Measurements from ENCODE around the gene SMPDL3A. TPM values are rescaled to one million over a fixed set of nuclear protein-coding genes. Genes with fewer than 3 reads are reported as not detected.
"Not testable (repeated sequence)": the region's sequence is repeated elsewhere in the genome, so short reads cannot be mapped to it uniquely, and the experiment has no call there.

The SMPDL3A gene, protein sequence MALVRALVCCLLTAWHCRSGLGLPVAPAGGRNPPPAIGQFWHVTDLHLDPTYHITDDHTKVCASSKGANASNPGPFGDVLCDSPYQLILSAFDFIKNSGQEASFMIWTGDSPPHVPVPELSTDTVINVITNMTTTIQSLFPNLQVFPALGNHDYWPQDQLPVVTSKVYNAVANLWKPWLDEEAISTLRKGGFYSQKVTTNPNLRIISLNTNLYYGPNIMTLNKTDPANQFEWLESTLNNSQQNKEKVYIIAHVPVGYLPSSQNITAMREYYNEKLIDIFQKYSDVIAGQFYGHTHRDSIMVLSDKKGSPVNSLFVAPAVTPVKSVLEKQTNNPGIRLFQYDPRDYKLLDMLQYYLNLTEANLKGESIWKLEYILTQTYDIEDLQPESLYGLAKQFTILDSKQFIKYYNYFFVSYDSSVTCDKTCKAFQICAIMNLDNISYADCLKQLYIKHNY
- total RNA-seq (1 to 10 TPM; 3.5 to 9.3 (median 5.8) TPM), polyA plus RNA-seq (10 to 100 TPM in 1 of 2 donors, 1 to 10 TPM in 1; 9.1 to 14.1 TPM)
- long read RNA-seq, donor 1, transcript SMPDL3A-201 (8 exons, 1,851 nt) = major isoform, 12 of 29 reads
- long read RNA-seq, donor 1, partial matches to known transcripts = 2 of 29 reads
- long read RNA-seq, donor 1, other reads (novel, unspliced or antisense) = 12 of 29 reads
- long read RNA-seq, donor 2, partial matches to known transcripts = 0 of 7 reads
- long read RNA-seq, donor 2, other reads (novel, unspliced or antisense) = 0 of 7 reads
- long read RNA-seq, donor 3, partial matches to known transcripts = 0 of 2 reads
- long read RNA-seq, donor 3, other reads (novel, unspliced or antisense) = 0 of 2 reads

DNA sequence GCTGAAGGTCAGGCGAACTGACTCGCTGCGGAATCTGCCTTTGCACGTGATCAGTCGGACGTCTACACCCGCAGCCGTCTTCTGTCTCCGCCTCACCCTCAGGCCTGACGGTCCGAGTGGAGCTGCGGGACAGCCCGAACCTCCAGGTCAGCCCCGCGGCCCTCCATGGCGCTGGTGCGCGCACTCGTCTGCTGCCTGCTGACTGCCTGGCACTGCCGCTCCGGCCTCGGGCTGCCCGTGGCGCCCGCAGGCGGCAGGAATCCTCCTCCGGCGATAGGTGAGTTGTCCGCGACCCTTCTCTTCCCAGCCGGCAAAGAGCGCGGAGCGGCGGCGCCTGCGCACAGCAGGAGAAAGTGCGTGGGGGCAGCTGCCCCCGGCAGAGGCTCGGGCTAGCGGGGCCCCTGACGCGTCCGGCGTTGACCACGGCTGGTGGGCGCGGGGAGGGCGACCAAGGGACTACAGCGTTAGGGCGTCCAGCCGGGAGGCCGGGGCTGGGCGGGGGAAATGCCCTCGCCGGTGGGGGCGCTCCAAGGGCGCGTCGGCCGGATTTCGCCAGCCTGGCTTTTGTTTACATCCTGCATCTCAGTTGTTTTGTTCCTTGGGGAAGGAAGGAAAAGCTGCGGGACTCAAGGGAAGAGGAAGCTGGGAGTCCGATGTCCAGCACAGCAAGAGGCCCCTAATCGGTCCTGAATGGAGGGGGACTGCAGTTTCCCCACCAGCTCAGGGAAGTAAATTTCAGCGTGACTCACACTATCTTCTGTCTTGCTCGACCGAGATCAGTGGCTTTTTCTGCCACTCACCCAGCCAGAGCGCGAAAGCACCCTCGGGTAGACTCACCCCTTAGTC is at the start of gene SMPDL3A:
Gene SMPDL3A (plus strand): TSS at position 77 of the 846 bp plus-strand sequence. CDS start 89 bp downstream, at position 166.
- Histone ChIP-seq H3K27me3 (no peaks in the 10 kb centered on the region), H3K4me1 (ENCODE audit: insufficient read depth) (peaks cover 2% of the 10 kb centered on the region), H3K9me3 (no peaks in the 10 kb centered on the region), H3K27ac (peak within 1 kb of the TSS; percentile 95 to 97), H3K36me3 (no peaks in the 10 kb centered on the region), H3K4me3 (peak within 1 kb of the TSS; percentile 73)
- DNase-seq = peak; percentile 74 to 86 (median 79)
- WGBS, 3 donors = 0% methylated on average over 38 to 71 of the region's 71 CpGs
- intact Hi-C loops (cut with DNase I) = no loop called here
- TF ChIP-seq EP300 (IDR thresholded peaks at IDR 0.05) (no peak), POLR2A (IDR thresholded peaks at IDR 0.05) (peak; percentile 47)
- TF ChIP-seq, protein P1, sequence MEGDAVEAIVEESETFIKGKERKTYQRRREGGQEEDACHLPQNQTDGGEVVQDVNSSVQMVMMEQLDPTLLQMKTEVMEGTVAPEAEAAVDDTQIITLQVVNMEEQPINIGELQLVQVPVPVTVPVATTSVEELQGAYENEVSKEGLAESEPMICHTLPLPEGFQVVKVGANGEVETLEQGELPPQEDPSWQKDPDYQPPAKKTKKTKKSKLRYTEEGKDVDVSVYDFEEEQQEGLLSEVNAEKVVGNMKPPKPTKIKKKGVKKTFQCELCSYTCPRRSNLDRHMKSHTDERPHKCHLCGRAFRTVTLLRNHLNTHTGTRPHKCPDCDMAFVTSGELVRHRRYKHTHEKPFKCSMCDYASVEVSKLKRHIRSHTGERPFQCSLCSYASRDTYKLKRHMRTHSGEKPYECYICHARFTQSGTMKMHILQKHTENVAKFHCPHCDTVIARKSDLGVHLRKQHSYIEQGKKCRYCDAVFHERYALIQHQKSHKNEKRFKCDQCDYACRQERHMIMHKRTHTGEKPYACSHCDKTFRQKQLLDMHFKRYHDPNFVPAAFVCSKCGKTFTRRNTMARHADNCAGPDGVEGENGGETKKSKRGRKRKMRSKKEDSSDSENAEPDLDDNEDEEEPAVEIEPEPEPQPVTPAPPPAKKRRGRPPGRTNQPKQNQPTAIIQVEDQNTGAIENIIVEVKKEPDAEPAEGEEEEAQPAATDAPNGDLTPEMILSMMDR (IDR thresholded peaks at IDR 0.05) = peak; percentile 20 to 48 (median 29)

DNA sequence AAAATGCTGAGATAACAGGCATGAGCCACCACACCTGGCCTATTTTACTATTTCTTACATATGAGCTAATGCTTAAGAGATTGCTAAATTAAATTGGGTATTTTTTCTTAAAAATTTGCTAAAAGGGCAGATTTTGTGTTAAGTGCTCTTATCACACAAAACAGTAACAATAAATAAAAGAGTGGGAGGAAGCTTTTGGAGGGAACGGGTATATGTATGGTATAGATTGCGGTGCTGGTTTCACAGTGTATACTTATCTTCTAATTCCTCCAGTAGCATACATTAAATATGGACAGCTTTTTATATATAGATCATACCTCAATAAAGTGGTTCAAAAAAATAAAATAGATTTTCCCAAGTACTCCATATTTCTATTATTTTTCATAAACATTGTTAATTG is 49.0 kb upstream of the SMPDL3A start:
- H3K4me3 ChIP-seq = no peak overlapping the region
- no peak for DNase-seq
- no peak overlapping the region for H3K27ac ChIP-seq
- no peaks in the 10 kb centered on the region for H3K9me3 ChIP-seq
- H3K4me1 ChIP-seq (ENCODE audit: insufficient read depth) = no peaks in the 10 kb centered on the region
- H3K27me3 ChIP-seq = no peaks in the 10 kb centered on the region
- TF ChIP-seq, protein P1 (IDR thresholded peaks at IDR 0.05) = no peak
- no peak for TF ChIP-seq POLR2A (IDR thresholded peaks at IDR 0.05)
- no peak for TF ChIP-seq EP300 (IDR thresholded peaks at IDR 0.05)
- 82 to 89% (median 86%) methylated on average over 2 of the region's 2 CpGs for WGBS, 3 donors
- H3K36me3 ChIP-seq = no peaks in the 10 kb centered on the region
- intact Hi-C loops (cut with DNase I) = no loop called here

DNA sequence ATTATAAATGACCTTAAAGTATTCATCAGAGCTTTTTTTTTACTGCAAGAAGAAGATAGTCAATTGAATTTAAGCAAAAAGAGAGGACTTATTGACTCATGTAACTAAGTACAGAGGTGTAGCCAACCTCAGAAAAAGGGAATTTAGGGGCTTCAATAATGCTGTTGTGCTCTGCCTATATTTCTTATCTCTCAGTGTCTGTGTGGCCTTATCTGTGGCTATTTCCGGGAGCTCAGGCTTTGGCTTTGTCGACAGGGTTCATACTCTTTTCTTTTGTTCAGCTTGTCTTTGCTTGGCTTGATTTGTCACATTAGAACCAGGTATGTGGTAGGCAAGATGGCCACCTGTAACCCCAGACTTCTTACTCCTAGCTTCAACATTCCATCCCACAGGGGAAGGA is 48.1 kb upstream of the SMPDL3A start:
- no peak overlapping the region for H3K27ac ChIP-seq
- H3K36me3 ChIP-seq = no peaks in the 10 kb centered on the region
- DNase-seq = no peak
- H3K27me3 ChIP-seq = no peaks in the 10 kb centered on the region
- WGBS, 3 donors = 45 to 77% (median 50%) methylated on average over 2 of the region's 2 CpGs
- H3K4me3 ChIP-seq = no peak overlapping the region
- H3K4me1 ChIP-seq (ENCODE audit: insufficient read depth) = no peaks in the 10 kb centered on the region
- TF ChIP-seq POLR2A (IDR thresholded peaks at IDR 0.05) = no peak
- no peaks in the 10 kb centered on the region for H3K9me3 ChIP-seq
- intact Hi-C loops (cut with DNase I) = no loop called here

DNA sequence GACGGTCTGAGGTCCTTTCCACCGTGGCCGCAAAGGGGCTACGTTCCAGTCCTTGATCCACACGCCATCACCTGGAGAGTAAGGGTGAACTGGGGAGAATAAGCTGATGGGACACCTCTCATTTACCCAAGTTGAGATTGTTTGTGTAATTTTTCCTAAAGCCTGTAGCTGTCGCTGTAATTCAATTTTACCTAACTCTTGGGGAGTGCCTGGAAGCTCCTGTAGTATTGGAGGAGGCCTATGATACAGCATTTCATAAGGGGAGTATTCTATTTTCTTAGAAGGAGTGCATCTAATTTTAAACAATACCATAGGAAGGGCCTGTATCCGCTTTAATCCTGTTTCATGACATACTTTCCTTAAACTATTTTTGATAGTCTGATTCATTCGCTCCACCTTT is 44.8 kb upstream of the SMPDL3A start:
- H3K4me1 ChIP-seq (ENCODE audit: insufficient read depth); intact Hi-C loops (cut with DNase I); H3K36me3 ChIP-seq; H3K27me3 ChIP-seq; H3K4me3 ChIP-seq; H3K9me3 ChIP-seq; DNase-seq; H3K27ac ChIP-seq: not testable (repeated sequence)
- 34 to 44% (median 35%) methylated on average over 8 of the region's 8 CpGs for WGBS, 3 donors

DNA sequence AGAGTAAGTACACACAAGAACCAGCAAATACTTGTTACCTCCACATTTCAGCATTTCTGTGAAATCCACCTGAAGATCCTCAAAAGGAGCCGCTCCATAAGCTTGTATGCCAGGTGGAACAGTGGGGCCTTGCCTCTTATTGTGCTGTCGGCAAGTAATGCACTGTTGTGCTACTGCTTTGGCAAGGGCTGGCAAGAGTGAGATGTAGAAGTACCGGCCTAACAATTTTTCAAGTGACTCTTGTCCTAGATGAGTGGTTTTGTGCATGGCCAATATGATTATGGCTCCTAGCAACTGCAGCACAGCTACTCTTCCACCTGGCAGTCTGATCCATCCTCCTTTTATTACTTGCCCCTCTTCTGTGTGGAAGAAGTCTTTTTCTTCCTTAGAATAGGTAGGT is 44.2 kb upstream of the SMPDL3A start:
- intact Hi-C loops (cut with DNase I); H3K4me1 ChIP-seq (ENCODE audit: insufficient read depth); H3K27me3 ChIP-seq; H3K36me3 ChIP-seq; H3K27ac ChIP-seq; H3K4me3 ChIP-seq; DNase-seq; H3K9me3 ChIP-seq: not testable (repeated sequence)
- WGBS, 3 donors = 90 to 95% (median 92%) methylated on average over 3 of the region's 3 CpGs

Data from ovary (tissue), 10 donors.